Heart left ventricle (tissue), 16 donors: ENCODE measurements around the gene DHX29. TPM values are rescaled to one million over a fixed set of nuclear protein-coding genes. Genes with fewer than 3 reads are reported as not detected.
A peak's percentile ranks its signal among the peaks of the same experiment; 100 is the strongest.

ENCODE experiments used
- ATAC-seq, 4 donors: fragments of 200-7000 bp; cut with Tn5 transposase; one replicate each; pipeline ENCODE4 v1.9.1; 2020 to 2022; ENCODE audit warnings: moderate library complexity in 4 of 4, mild to moderate bottlenecking in 3 of 4, moderate number of reproducible peaks in 1 of 4
- DNase-seq, 5 donors: peaks; one replicate each; pipeline ENCODE4 v3.0.0-alpha.2; 2020
- H3K27ac ChIP-seq, 12 donors: fragments of 200-600 bp; sonication (generic) in 4 of 12; one replicate each; pipeline versions ENCODE4 v1.5.0 to v1.8.0; 2016 to 2022; ENCODE audit warnings: mild to moderate bottlenecking in 2 of 12
- H3K27me3 ChIP-seq, 9 donors: fragments of 200-600 bp; sonication (generic) in 2 of 9; one replicate each; pipeline versions ENCODE4 v1.5.1 to v1.8.0; 2016 to 2022; ENCODE audit warnings: mild to moderate bottlenecking in 3 of 9
- H3K36me3 ChIP-seq, 9 donors: fragments of 200-600 bp; sonication (generic) in 2 of 9; one replicate each; pipeline versions ENCODE4 v1.5.0 to v1.8.0; 2018 to 2022; ENCODE audit warnings: mild to moderate bottlenecking in 2 of 9
- H3K4me1 ChIP-seq, 12 donors: fragments of 200-600 bp; sonication (generic) in 4 of 12; one replicate each; pipeline versions ENCODE4 v1.5.0 to v1.8.0; 2016 to 2022; ENCODE audit warnings: mild to moderate bottlenecking in 3 of 12
- H3K4me3 ChIP-seq, 12 donors: fragments of 200-600 bp; sonication (generic) in 4 of 12; one replicate each; pipeline versions ENCODE4 v1.5.0 to v1.8.0; 2017 to 2022; ENCODE audit warnings: mild to moderate bottlenecking in 9 of 12, moderate library complexity in 4 of 12
- H3K9me3 ChIP-seq, 12 donors: fragments of 200-600 bp; sonication (generic) in 4 of 12; one replicate each; pipeline versions ENCODE4 v1.5.0 to v1.8.0; 2016 to 2022; ENCODE audit warnings: mild to moderate bottlenecking in 1 of 12
- CTCF ChIP-seq, 12 donors: fragments of 200-600 bp; sonication (generic) in 4 of 12; IDR thresholded peaks; one replicate each; pipeline versions ENCODE4 v1.5.0 to v1.8.0; 2018 to 2022; ENCODE audit warnings: antibody characterized with exemption in 12 of 12, mild to moderate bottlenecking in 5 of 12
- POLR2A ChIP-seq, 2 donors: fragments of 450-650 bp; IDR thresholded peaks; one replicate each; pipeline ENCODE4 v1.6.1; 2017; ENCODE audit warnings: antibody characterized with exemption in 2 of 2, mild to moderate bottlenecking in 2 of 2, moderate library complexity in 2 of 2
- WGBS, 4 donors: extraction: QIAGEN DNeasy Blood & Tissue Kit in 2 of 4; methylation state at CpG; one replicate each; pipeline versions ENCODE4 v1.1.5 to v1.1.7; 2013 to 2018; 5-methylcytosine and 5-hydroxymethylcytosine counted together
- intact Hi-C, 10 donors: fragments of 100-400 bp; cut with DNase I; formaldehyde crosslinking; loops; one replicate each; pipeline versions ENCODE4 v1.11.1 to v1.14.2; 2022
- long read RNA-seq, 3 donors: library from polyadenylated mRNA; unstranded; transcript quantifications; one replicate each; pipeline ENCODE4 v2.0.0, GENCODE V29; 2020 to 2021
- polyA plus RNA-seq, 2 donors: library from polyadenylated mRNA; stranded (reverse); fragments of 200-250 nt; gene quantifications; one replicate each; pipeline ENCODE4 v1.2.3, GENCODE V29; 2013
- total RNA-seq, 9 donors: library from RNA; depleted of rRNA in 2 of 9; stranded (reverse); fragments of >200 nt in 2 of 9; fragmentation: NEBNext Ultra II Directional in 3 of 9; extraction: Animal tissue kit (Norgen Biotek cat#: 25700) in 3 of 9; gene quantifications; one replicate each; pipeline versions ENCODE4 v1.1.0 to v1.2.4, GENCODE V29; 2016 to 2023
- donor health status: ischemic (EF 13 %, LVEDD 7.1; RV severe dilation, severe dysfunction).
- donor health status: healthy with polysubstance abuse.
- donor health status: DM: no; HTN: yes; CAD: no.
- donor health status: DM: no; HTN: no; CAD: no.
- donor health status: ischemic (EF 25% LVEDD 6.9; RV normal size, moderate dysfunction).
- donor health status: ischemic (EF 25% LVEDD 5.7; RV mildly dilated, moderate dysfunction).
- donor health status: healthy.
- donor health status: DM: yes; HTN: yes; CAD: no.
- donor health status: ischemic (EF 35%, LVEDD 5.7; RV mildly dilated, moderate dysfunction).
- donor health status: nonischemic (EF 11% LVEDD 7.7; RV severe dilation, severe dysfunction).
- donor health status: DM: yes; HTN: yes; CAD: no.
- donor health status: PGD.
- donor health status: ischemic (EF 29% LVEDD 5.4; RV normal size, mild dysfunction).
- donor health status: nonischemic (EF 23%, LVEDD 6.1; RV moderate dilation, normal function).

Gene DHX29
- total RNA-seq = 10 to 100 TPM; 18.4 to 26.8 (median 22.3) TPM
- polyA plus RNA-seq = 10 to 100 TPM in 1 of 2 donors, 1 to 10 TPM in 1; 5.1 to 20.8 TPM
- long read RNA-seq, donor 1, full-length matches to known transcripts = 12 of 36 reads
- long read RNA-seq, donor 1, partial matches to known transcripts = 23 of 36 reads
- long read RNA-seq, donor 1, other reads (novel, unspliced or antisense) = 1 of 36 reads
- long read RNA-seq, donor 2, full-length matches to known transcripts = 1 of 52 reads
- long read RNA-seq, donor 2, partial matches to known transcripts = 47 of 52 reads
- long read RNA-seq, donor 2, other reads (novel, unspliced or antisense) = 4 of 52 reads
- long read RNA-seq, donor 3, full-length matches to known transcripts = 12 of 41 reads
- long read RNA-seq, donor 3, partial matches to known transcripts = 26 of 41 reads
- long read RNA-seq, donor 3, other reads (novel, unspliced or antisense) = 3 of 41 reads

- no peak for TF ChIP-seq CTCF (IDR thresholded peaks at IDR 0.05)
- TF ChIP-seq POLR2A (IDR thresholded peaks at IDR 0.05) = peak in 1 of 2 donors; percentile 67
- peak within 1 kb of the TSS; percentile 79 to 98 (median 89) for H3K27ac ChIP-seq
- ATAC-seq (peak; percentile 96 to 97 (median 97)), DNase-seq (peak; percentile 92 to 94 (median 94))
- H3K9me3 ChIP-seq = no peaks in the 10 kb centered on the region
- intact Hi-C loops = loop anchor here in 1 of 10 donors (5.0 kb wide), 1 partner anchor 135 kb away; the partner anchor contains the start of gene CDC20B
- no peaks in the 10 kb centered on the region for H3K27me3 ChIP-seq
- peaks cover 4 to 72% (median 59%) of the 10 kb centered on the region in 12 donors for H3K4me1 ChIP-seq
- H3K36me3 ChIP-seq = no peaks in the 10 kb centered on the region
- 0 to 1% (median 0%) methylated on average over 48 to 62 of the region's 62 CpGs for WGBS, 4 donors
- H3K4me3 ChIP-seq = peak within 1 kb of the TSS; percentile 55 to 91 (median 76)
These were observed at the start of gene DHX29, which contains the start of gene MTREX for GRCh38 chr5:55307383-55308253. TSS of gene DHX29 (minus strand) at chr5:55307694. CDS start at chr5:55307573, 121 bp downstream. TSS of gene MTREX (plus strand) at chr5:55307989. CDS start at chr5:55308014, 25 bp downstream.

- DNase-seq (no peak), ATAC-seq (peak in 2 of 4 donors; percentile 10 to 50)
- Histone ChIP-seq H3K4me1 (no peaks in the 10 kb centered on the region), H3K9me3 (no peaks in the 10 kb centered on the region), H3K4me3 (no peak overlapping the region), H3K27me3 (no peaks in the 10 kb centered on the region), H3K36me3 (peaks cover 0 to 91% (median 88%) of the 10 kb centered on the region in 9 donors), H3K27ac (no peak overlapping the region)
- 91 to 100% (median 95%) methylated on average over 4 of the region's 4 CpGs for WGBS, 4 donors
- TF ChIP-seq POLR2A (IDR thresholded peaks at IDR 0.05) = no peak
- TF ChIP-seq CTCF (IDR thresholded peaks at IDR 0.05) = no peak
- intact Hi-C loops = no loop called here
These were observed 49.4 kb upstream of the DHX29 start for GRCh38 chr5:55356896-55357295.

GRCh38 chr5:55350754-55351153 is 43.3 kb upstream of the DHX29 start:
- DNase-seq (no peak), ATAC-seq (no peak)
- no peak overlapping the region for H3K4me3 ChIP-seq
- no peak for TF ChIP-seq CTCF (IDR thresholded peaks at IDR 0.05)
- no peak for TF ChIP-seq POLR2A (IDR thresholded peaks at IDR 0.05)
- no peaks in the 10 kb centered on the region for H3K27me3 ChIP-seq
- WGBS, 4 donors = 88 to 98% (median 95%) methylated on average over 1 of the region's 1 CpG
- no peak overlapping the region for H3K27ac ChIP-seq
- H3K9me3 ChIP-seq = no peaks in the 10 kb centered on the region
- H3K36me3 ChIP-seq = peaks cover 0 to 100% (median 94%) of the 10 kb centered on the region in 9 donors
- intact Hi-C loops = no loop called here
- no peaks in the 10 kb centered on the region for H3K4me1 ChIP-seq
